Measurements from ENCODE around the gene F2RL2.

DNA sequence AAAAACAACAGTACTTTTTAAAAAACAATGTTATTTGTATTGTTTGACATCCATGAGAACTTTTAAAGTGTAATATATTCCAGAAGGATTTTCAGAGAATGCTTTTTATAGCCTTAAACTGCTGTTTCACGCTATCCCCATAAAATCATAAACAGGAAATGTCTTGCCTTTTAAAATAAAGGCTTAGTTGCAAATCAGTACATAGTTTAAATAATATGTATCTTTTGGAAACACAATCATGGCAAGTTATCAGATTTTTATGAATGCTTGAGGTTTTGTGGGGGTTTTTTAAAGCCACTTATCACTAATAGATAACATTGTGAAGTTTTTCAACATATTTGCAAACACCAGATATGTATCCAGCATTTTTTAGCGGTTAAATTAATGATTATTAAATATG, 37.2 kb upstream of the F2RL2 start:
- TF ChIP-seq CTCF (conservative IDR thresholded peaks at IDR 0.05; ENCODE audit: low read depth, low read length) (no peak), EZH2 (IDR thresholded peaks at IDR 0.05; ENCODE audit: low read length, unreplicated experiment) (no peak), EZH2phosphoT487 (IDR thresholded peaks at IDR 0.05; ENCODE audit: borderline replicate concordance, low read length) (no peak)
